Adrenal gland (tissue), 12 donors: Measurements from ENCODE around the gene RAD23B. TPM values are rescaled to one million over a fixed set of nuclear protein-coding genes. Genes with fewer than 3 reads are reported as not detected.

Experiments used
- DNase-seq, 7 donors: peaks; one replicate each; pipeline ENCODE4 v3.0.0-alpha.2; 2019 to 2020
- H3K27ac ChIP-seq, 5 donors: fragments of 200-600 bp; sonication (generic) in 4 of 5; 1 replicate in 3 of 5; 2 replicates in 2 of 5; pipeline versions ENCODE4 v1.5.1 to v1.8.0; 2016 to 2020; ENCODE audit warnings: mild to moderate bottlenecking in 1 of 5
- H3K27me3 ChIP-seq: fragments of 200-600 bp; 2 replicates; pipeline ENCODE4 v1.8.0; 2021
- H3K36me3 ChIP-seq, 2 donors: fragments of 200-600 bp; replicated peaks in 1 of 2; 1 replicate in 1 of 2; 2 replicates in 1 of 2; pipeline versions ENCODE4 v1.5.1 to v1.8.0; 2018 to 2022
- H3K4me1 ChIP-seq, 2 donors: fragments of 200-600 bp; replicated peaks in 1 of 2; 1 replicate in 1 of 2; 2 replicates in 1 of 2; pipeline versions ENCODE4 v1.5.1 to v1.8.0; 2018 to 2021
- H3K4me3 ChIP-seq, 4 donors: fragments of 200-600 bp; sonication (generic) in 3 of 4; one replicate each; pipeline ENCODE4 v1.5.1; 2016 to 2018
- H3K9me3 ChIP-seq, 3 donors: fragments of 200-600 bp; sonication (generic) in 1 of 3; replicated peaks in 1 of 3; 1 replicate in 2 of 3; 2 replicates in 1 of 3; pipeline versions ENCODE4 v1.5.1 to v1.8.0; 2016 to 2021
- POLR2A ChIP-seq, 2 donors: fragments of 450-650 bp; IDR thresholded peaks; one replicate each; pipeline ENCODE4 v1.6.1; 2017; ENCODE audit warnings: antibody characterized with exemption in 2 of 2, mild to moderate bottlenecking in 2 of 2, moderate library complexity in 1 of 2
- WGBS, 4 donors: extraction: QIAGEN DNeasy Blood & Tissue Kit in 2 of 4; methylation state at CpG; one replicate each; pipeline versions ENCODE4 v1.1.5 to v1.1.7; 2013 to 2017; 5-methylcytosine and 5-hydroxymethylcytosine counted together
- intact Hi-C, 2 donors: fragments of 100-400 bp; cut with DNase I; formaldehyde crosslinking; loops; one replicate each; pipeline versions ENCODE4 v1.14.1 to v1.15.0; 2022 to 2023
- polyA plus RNA-seq, 3 donors: library from polyadenylated mRNA; stranded (reverse); fragments of 200-250 nt in 2 of 3; fragments of 350-450 nt in 1 of 3; fragmentation: Illumina TruSeq in 1 of 3; extraction: RNeasy Lipid Tissue Mini Kit (QIAGEN cat#74804) in 1 of 3; gene quantifications; one replicate each; pipeline ENCODE4 v1.2.3, GENCODE V29; 2013 to 2014
- total RNA-seq, 9 donors: library from RNA; depleted of rRNA in 4 of 9; stranded (reverse); fragments of >200 nt in 4 of 9; fragments of 120-200 nt in 1 of 9; fragmentation: NEBNext Ultra II Directional in 1 of 9; extraction: Animal tissue kit (Norgen Biotek cat#: 25700) in 1 of 9; gene quantifications; one replicate each; pipeline versions ENCODE4 v1.1.0 to v1.2.4, GENCODE V29; 2013 to 2023
- TF ChIP-seq, protein P1 (sequence below), 6 experiments: fragments of 450-650 bp in 4 of 6; fragments of 200-600 bp in 2 of 6; sonication (generic) in 1 of 6; IDR thresholded peaks; 1 replicate in 5 of 6; 2 replicates in 1 of 6; pipeline versions ENCODE4 v1.5.1 to v1.8.0; 2016 to 2021; ENCODE audit warnings: antibody characterized with exemption in 6 of 6, mild to moderate bottlenecking in 2 of 6, moderate library complexity in 1 of 6
- donor health status: healthy with polysubstance abuse.
- donor health status: Bipolar disorder and iron deficiency.
- donor health status: DM: yes; HTN: yes; CAD: no.
- donor health status: DM: no; HTN: no; CAD: no.
- donor health status: DM: no; HTN: no; CAD: no.
- donor health status: DM: yes; HTN: yes; CAD: no.

The RAD23B gene
- total and polyA plus RNA-seq, 12 donors: 31.7 to 222 (median 75.4) TPM

- no peak overlapping the region for H3K4me3 ChIP-seq
- peaks cover 0 to 11% of the 10 kb centered on the region in 2 donors for H3K4me1 ChIP-seq
- WGBS, 4 donors: 94 to 98% (median 96%) methylated on average over 7 of the region's 7 CpGs
- TF ChIP-seq POLR2A (IDR thresholded peaks at IDR 0.05): no peak
- TF ChIP-seq, protein P1, sequence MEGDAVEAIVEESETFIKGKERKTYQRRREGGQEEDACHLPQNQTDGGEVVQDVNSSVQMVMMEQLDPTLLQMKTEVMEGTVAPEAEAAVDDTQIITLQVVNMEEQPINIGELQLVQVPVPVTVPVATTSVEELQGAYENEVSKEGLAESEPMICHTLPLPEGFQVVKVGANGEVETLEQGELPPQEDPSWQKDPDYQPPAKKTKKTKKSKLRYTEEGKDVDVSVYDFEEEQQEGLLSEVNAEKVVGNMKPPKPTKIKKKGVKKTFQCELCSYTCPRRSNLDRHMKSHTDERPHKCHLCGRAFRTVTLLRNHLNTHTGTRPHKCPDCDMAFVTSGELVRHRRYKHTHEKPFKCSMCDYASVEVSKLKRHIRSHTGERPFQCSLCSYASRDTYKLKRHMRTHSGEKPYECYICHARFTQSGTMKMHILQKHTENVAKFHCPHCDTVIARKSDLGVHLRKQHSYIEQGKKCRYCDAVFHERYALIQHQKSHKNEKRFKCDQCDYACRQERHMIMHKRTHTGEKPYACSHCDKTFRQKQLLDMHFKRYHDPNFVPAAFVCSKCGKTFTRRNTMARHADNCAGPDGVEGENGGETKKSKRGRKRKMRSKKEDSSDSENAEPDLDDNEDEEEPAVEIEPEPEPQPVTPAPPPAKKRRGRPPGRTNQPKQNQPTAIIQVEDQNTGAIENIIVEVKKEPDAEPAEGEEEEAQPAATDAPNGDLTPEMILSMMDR (IDR thresholded peaks at IDR 0.05): no peak
- H3K27ac ChIP-seq: no peak overlapping the region
- intact Hi-C loops: loop anchor here in 1 of 2 donors (5.0 kb wide), 1 partner anchor 101 kb away; no protein-coding TSS in a partner anchor
- H3K36me3 ChIP-seq: peaks cover 0 to 54% of the 10 kb centered on the region in 2 donors
- no peaks in the 10 kb centered on the region for H3K27me3 ChIP-seq
- no peak for DNase-seq
- H3K9me3 ChIP-seq: peaks cover 0 to 14% (median 0%) of the 10 kb centered on the region in 3 donors
These were observed 45.4 kb downstream of the RAD23B start for GRCh38 chr9:107328510-107328909.

GRCh38 chr9:107330420-107330819 lies 47.3 kb downstream of the RAD23B start:
- intact Hi-C loops: loop anchor here (10.0 kb wide), 1 partner anchor 46 kb away; the partner anchor contains the start of gene RAD23B (in 2 of the 2)
- Histone ChIP-seq H3K36me3 (peaks cover 0 to 40% of the 10 kb centered on the region in 2 donors), H3K4me1 (no peaks in the 10 kb centered on the region), H3K9me3 (peaks cover 0 to 13% (median 0%) of the 10 kb centered on the region in 3 donors), H3K27me3 (no peaks in the 10 kb centered on the region), H3K4me3 (no peak overlapping the region), H3K27ac (no peak overlapping the region)
- WGBS, 4 donors: 32 to 70% (median 57%) methylated on average over 2 of the region's 2 CpGs
- TF ChIP-seq POLR2A (IDR thresholded peaks at IDR 0.05): no peak
- TF ChIP-seq, protein P1 (IDR thresholded peaks at IDR 0.05): no peak
- DNase-seq: no peak

DNA sequence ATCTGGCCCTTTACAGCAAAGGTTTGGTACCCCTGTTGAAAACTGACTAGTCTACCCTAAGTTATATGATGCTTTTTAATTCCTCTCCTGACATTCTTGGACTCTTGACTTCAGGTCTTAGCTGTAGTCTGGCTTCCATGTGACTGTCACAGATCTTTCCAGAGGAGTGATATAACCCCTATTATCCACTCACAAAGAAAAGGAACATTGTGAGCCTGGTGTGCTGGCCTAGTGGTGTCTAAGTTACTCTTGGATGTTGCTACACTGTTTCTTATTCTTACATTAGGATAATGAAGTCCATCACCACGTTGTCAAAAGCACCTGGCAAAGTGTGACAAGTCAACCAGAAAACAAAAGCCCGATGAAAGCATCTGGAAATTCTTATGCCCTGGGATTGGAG lies 49.8 kb downstream of the RAD23B start:
- TF ChIP-seq, protein P1 (IDR thresholded peaks at IDR 0.05): no peak
- no peak for TF ChIP-seq POLR2A (IDR thresholded peaks at IDR 0.05)
- Histone ChIP-seq H3K4me1 (peaks cover 5 to 15% of the 10 kb centered on the region in 2 donors), H3K36me3 (peaks cover 0 to 36% of the 10 kb centered on the region in 2 donors), H3K9me3 (no peaks in the 10 kb centered on the region), H3K27me3 (no peaks in the 10 kb centered on the region), H3K27ac (no peak overlapping the region), H3K4me3 (no peak overlapping the region)
- DNase-seq: no peak
- WGBS, 4 donors: 90 to 98% (median 93%) methylated on average over 2 of the region's 2 CpGs
- intact Hi-C loops: loop anchor here (10.0 kb wide), 1 partner anchor 48 kb away; the partner anchor contains the start of gene RAD23B (in 2 of the 2)

DNA sequence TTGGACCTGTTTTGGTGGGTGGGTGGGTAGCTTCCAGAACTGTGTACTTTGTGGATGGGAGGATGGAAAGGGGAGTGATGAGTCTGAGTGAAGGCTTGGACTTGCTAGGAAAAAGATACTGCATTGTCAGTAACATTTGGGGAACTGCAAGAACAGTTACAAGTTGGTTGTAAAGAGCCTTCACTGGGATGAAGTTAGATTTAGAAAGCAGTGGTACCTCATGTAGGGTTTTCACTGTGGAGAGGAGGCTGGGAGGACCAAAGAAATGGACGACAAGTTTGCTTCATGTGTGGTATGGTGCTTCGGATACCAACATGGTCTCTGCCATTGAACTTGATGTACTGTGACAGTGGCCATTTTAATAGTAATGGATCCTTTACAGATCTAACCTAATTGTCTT lies 50.3 kb downstream of the RAD23B start:
- Histone ChIP-seq H3K4me3 (no peak overlapping the region), H3K36me3 (peaks cover 0 to 36% of the 10 kb centered on the region in 2 donors), H3K27ac (no peak overlapping the region), H3K4me1 (peaks cover 9 to 17% of the 10 kb centered on the region in 2 donors), H3K27me3 (no peaks in the 10 kb centered on the region), H3K9me3 (no peaks in the 10 kb centered on the region)
- TF ChIP-seq POLR2A (IDR thresholded peaks at IDR 0.05): no peak
- TF ChIP-seq, protein P1 (IDR thresholded peaks at IDR 0.05): no peak
- WGBS, 4 donors: 93 to 100% (median 97%) methylated on average over 2 of the region's 2 CpGs
- intact Hi-C loops: loop anchor here (10.0 kb wide), 1 partner anchor 49 kb away; the partner anchor contains the start of gene RAD23B (in 2 of the 2)
- no peak for DNase-seq
